Mesendoderm (in vitro differentiated cells): ENCODE results near the gene PLCB4.

Experiments
- DNase-seq: peaks from one replicate; pipeline ENCODE4 v3.0.0; 2013
- H2AK5ac ChIP-seq: 2 replicates; pipeline ENCODE4 v1.6.1; 2013; ENCODE audit warnings: low read length, inconsistent platforms
- H2BK120ac ChIP-seq: 2 replicates; pipeline ENCODE4 v1.6.1; 2013; ENCODE audit warnings: low read depth, mild to moderate bottlenecking, low read length, moderate library complexity, mixed read lengths
- H2BK15ac ChIP-seq: replicated peaks from 2 replicates; pipeline ENCODE4 v1.6.1; 2013; ENCODE audit warnings: low read depth, mild to moderate bottlenecking, moderate library complexity
- H2BK5ac ChIP-seq: 2 replicates; pipeline ENCODE4 v1.6.1; 2013; ENCODE audit warnings: low read length, inconsistent platforms
- H3K18ac ChIP-seq: 2 replicates; pipeline ENCODE4 v1.6.1; 2013; ENCODE audit warnings: mild to moderate bottlenecking, low read length, mixed read lengths
- H3K23ac ChIP-seq: one replicate; pipeline ENCODE4 v1.6.1; 2013; ENCODE audit warnings: low read length
- H3K27ac ChIP-seq: 2 replicates; pipeline ENCODE4 v1.5.1; 2013; ENCODE audit warnings: low read depth, mild to moderate bottlenecking, inconsistent platforms, low read length, moderate library complexity
- H3K27me3 ChIP-seq: 2 replicates; pipeline ENCODE4 v1.6.1; 2013; ENCODE audit warnings: low read length, control low read depth, mild to moderate bottlenecking, inconsistent platforms; ENCODE audit not compliant: insufficient read depth, poor library complexity
- H3K36me3 ChIP-seq: 2 replicates; pipeline ENCODE4 v1.6.1; 2013; ENCODE audit warnings: low read length, inconsistent platforms; ENCODE audit not compliant: control insufficient read depth, insufficient read depth
- H3K4ac ChIP-seq: one replicate; pipeline ENCODE4 v1.6.1; 2013; ENCODE audit warnings: low read depth, mild to moderate bottlenecking, low read length, moderate library complexity
- H3K4me1 ChIP-seq: 2 replicates; pipeline ENCODE4 v1.6.1; 2013; ENCODE audit warnings: low read depth, low read length, inconsistent platforms; ENCODE audit not compliant: control insufficient read depth
- H3K4me2 ChIP-seq: 2 replicates; pipeline ENCODE4 v1.6.1; 2013; ENCODE audit warnings: low read length
- H3K4me3 ChIP-seq: 2 replicates; pipeline ENCODE4 v1.5.1; 2013; ENCODE audit warnings: mild to moderate bottlenecking, low read length
- H3K56ac ChIP-seq: one replicate; pipeline ENCODE4 v1.6.1; 2013; ENCODE audit warnings: low read length
- H3K79me1 ChIP-seq: 2 replicates; pipeline ENCODE4 v1.6.1; 2013; ENCODE audit warnings: low read length, inconsistent platforms
- H3K79me2 ChIP-seq: 2 replicates; pipeline ENCODE4 v1.6.1; 2013; ENCODE audit warnings: mild to moderate bottlenecking, low read length; ENCODE audit not compliant: control insufficient read depth, insufficient read depth
- H3K9ac ChIP-seq: 2 replicates; pipeline ENCODE4 v1.6.1; 2013; ENCODE audit warnings: low read length, inconsistent platforms
- H4K5ac ChIP-seq: one replicate; pipeline ENCODE4 v1.6.1; 2013; ENCODE audit warnings: low read length
- H4K8ac ChIP-seq: one replicate; pipeline ENCODE4 v1.6.1; 2013; ENCODE audit warnings: low read depth, mild to moderate bottlenecking, control low read depth, low read length, moderate library complexity
- WGBS: extraction: QIAGEN DNeasy Blood & Tissue Kit; methylation state at CpG from one replicate; pipeline ENCODE4 v1.1.7; 2013; ENCODE audit warnings: low lambda C conversion rate, missing lambda C conversion rate; ENCODE audit not compliant: insufficient coverage; ENCODE audit errors: extremely low coverage; 5-methylcytosine and 5-hydroxymethylcytosine counted together

The PLCB4 gene

GRCh38 chr20:9129756-9130155, 60.9 kb downstream of the PLCB4 start:
- H3K4me1 ChIP-seq, result no peaks in the 10 kb centered on the region

GRCh38 chr20:9130521-9130920, 61.6 kb downstream of the PLCB4 start:
- H3K27ac ChIP-seq, result no peak overlapping the region
- H3K36me3 ChIP-seq, result no peaks in the 10 kb centered on the region
- H3K79me1 ChIP-seq, result peaks cover 5% of the 10 kb centered on the region
- H3K9ac ChIP-seq, result no peak overlapping the region
- no peak overlapping the region for H3K23ac ChIP-seq
- no peak overlapping the region for H4K5ac ChIP-seq
- H3K4me1 ChIP-seq, result no peaks in the 10 kb centered on the region
- no peak overlapping the region for H3K18ac ChIP-seq
- H3K4me3 ChIP-seq, result no peak overlapping the region
- H3K4ac ChIP-seq, result no peak overlapping the region
- whole genome bisulfite sequencing, result no CpG with 5 or more reads among the region's 1 CpG
- no peaks in the 10 kb centered on the region for H3K27me3 ChIP-seq
- no peak overlapping the region for H2BK5ac ChIP-seq
- H3K56ac ChIP-seq, result no peak overlapping the region
- H2AK5ac ChIP-seq, result no peak overlapping the region
- no peak overlapping the region for H2BK15ac ChIP-seq
- no peak overlapping the region for H4K8ac ChIP-seq
- no peaks in the 10 kb centered on the region for H3K79me2 ChIP-seq
- no peak overlapping the region for H3K4me2 ChIP-seq
- no peak for DNase-seq
- H2BK120ac ChIP-seq, result no peak overlapping the region

More at GRCh38 chr20:9129756-9130155, 60.9 kb downstream of the PLCB4 start:
- Histone ChIP-seq H3K4me3 (no peak overlapping the region), H3K27ac (no peak overlapping the region), H3K9ac (no peak overlapping the region), H3K79me1 (peaks cover 5% of the 10 kb centered on the region), H2AK5ac (no peak overlapping the region), H3K23ac (no peak overlapping the region), H2BK5ac (no peak overlapping the region), H4K8ac (no peak overlapping the region), H4K5ac (no peak overlapping the region), H3K79me2 (no peaks in the 10 kb centered on the region), H3K4ac (no peak overlapping the region), H3K27me3 (no peaks in the 10 kb centered on the region), H3K56ac (no peak overlapping the region), H3K4me2 (no peak overlapping the region), H3K18ac (no peak overlapping the region), H2BK120ac (no peak overlapping the region), H2BK15ac (no peak overlapping the region), H3K36me3 (no peaks in the 10 kb centered on the region)
- WGBS, result 100% methylated on average over 1 of the region's 3 CpGs
- DNase-seq, result no peak

- Histone ChIP-seq H3K36me3 (no peaks in the 10 kb centered on the region), H2BK5ac (no peak overlapping the region), H4K5ac (no peak overlapping the region), H3K4me3 (no peak overlapping the region), H3K27ac (no peak overlapping the region), H3K9ac (no peak overlapping the region), H3K18ac (no peak overlapping the region), H3K56ac (no peak overlapping the region), H3K27me3 (no peaks in the 10 kb centered on the region), H4K8ac (no peak overlapping the region), H3K4ac (no peak overlapping the region), H2AK5ac (no peak overlapping the region), H3K79me1 (peaks cover 5% of the 10 kb centered on the region), H3K4me1 (no peaks in the 10 kb centered on the region), H2BK120ac (no peak overlapping the region), H3K4me2 (no peak overlapping the region), H2BK15ac (no peak overlapping the region), H3K79me2 (no peaks in the 10 kb centered on the region), H3K23ac (no peak overlapping the region)
- no peak for DNase-seq
- no CpG with 5 or more reads among the region's 3 CpGs for WGBS
These were observed 63.0 kb downstream of the PLCB4 start for GRCh38 chr20:9131841-9132240.

GRCh38 chr20:9134346-9134745, 65.5 kb downstream of the PLCB4 start:
- Histone ChIP-seq H3K4me1 (no peaks in the 10 kb centered on the region), H4K5ac (no peak overlapping the region), H2BK15ac (no peak overlapping the region), H2BK120ac (no peak overlapping the region), H3K79me2 (no peaks in the 10 kb centered on the region), H3K23ac (no peak overlapping the region), H3K27ac (no peak overlapping the region), H3K56ac (no peak overlapping the region), H3K4ac (no peak overlapping the region), H4K8ac (no peak overlapping the region), H3K79me1 (peaks cover 5% of the 10 kb centered on the region), H2BK5ac (no peak overlapping the region), H3K9ac (no peak overlapping the region), H3K27me3 (no peaks in the 10 kb centered on the region), H3K36me3 (no peaks in the 10 kb centered on the region), H3K4me3 (no peak overlapping the region), H3K18ac (no peak overlapping the region), H2AK5ac (no peak overlapping the region), H3K4me2 (no peak overlapping the region)
- no CpG with 5 or more reads among the region's 2 CpGs for WGBS
- no peak for DNase-seq

DNA sequence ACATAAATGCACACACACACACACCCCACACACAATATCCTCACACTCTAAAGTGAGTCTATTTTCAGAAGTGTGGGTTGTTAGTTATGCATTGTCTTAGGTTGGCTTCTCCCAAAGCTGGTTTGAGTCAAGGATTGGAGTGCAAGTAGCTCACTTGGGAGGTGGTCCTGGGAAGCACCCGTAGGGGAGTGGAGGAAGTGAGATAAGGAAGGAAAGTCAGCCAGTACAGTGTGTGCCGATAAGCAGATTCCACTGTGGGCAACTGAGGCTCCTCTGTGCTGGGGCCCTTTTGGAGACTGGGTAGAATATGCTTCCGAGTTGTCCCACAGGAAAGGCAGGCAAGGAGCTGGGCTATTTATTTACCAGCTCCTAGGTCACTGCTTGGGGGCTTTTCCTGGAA, 67.2 kb downstream of the PLCB4 start:
- DNase-seq, result no peak
- H2BK15ac ChIP-seq, result no peak overlapping the region
- H4K5ac ChIP-seq, result no peak overlapping the region
- no peak overlapping the region for H2BK5ac ChIP-seq
- H3K79me1 ChIP-seq, result peaks cover 5% of the 10 kb centered on the region
- no peak overlapping the region for H3K4me2 ChIP-seq
- H3K27me3 ChIP-seq, result no peaks in the 10 kb centered on the region
- H3K9ac ChIP-seq, result no peak overlapping the region
- H3K79me2 ChIP-seq, result no peaks in the 10 kb centered on the region
- no peak overlapping the region for H3K4me3 ChIP-seq
- no peak overlapping the region for H4K8ac ChIP-seq
- peaks cover 2% of the 10 kb centered on the region for H3K4me1 ChIP-seq
- no peaks in the 10 kb centered on the region for H3K36me3 ChIP-seq
- H3K18ac ChIP-seq, result no peak overlapping the region
- H2AK5ac ChIP-seq, result no peak overlapping the region
- H3K23ac ChIP-seq, result no peak overlapping the region
- WGBS, result no CpG with 5 or more reads among the region's 3 CpGs
- H3K27ac ChIP-seq, result no peak overlapping the region
- H2BK120ac ChIP-seq, result no peak overlapping the region
- no peak overlapping the region for H3K56ac ChIP-seq
- no peak overlapping the region for H3K4ac ChIP-seq

GRCh38 chr20:9137001-9137400, 68.1 kb downstream of the PLCB4 start:
- Histone ChIP-seq H3K9ac (no peak overlapping the region), H3K4ac (no peak overlapping the region), H4K5ac (no peak overlapping the region), H3K4me3 (no peak overlapping the region), H3K23ac (no peak overlapping the region), H3K4me1 (peaks cover 2% of the 10 kb centered on the region), H2BK15ac (no peak overlapping the region), H3K56ac (no peak overlapping the region), H2AK5ac (no peak overlapping the region), H3K27ac (no peak overlapping the region), H3K36me3 (no peaks in the 10 kb centered on the region), H2BK5ac (no peak overlapping the region), H3K27me3 (no peaks in the 10 kb centered on the region), H3K18ac (no peak overlapping the region), H3K79me1 (peaks cover 7% of the 10 kb centered on the region), H3K4me2 (no peak overlapping the region), H2BK120ac (no peak overlapping the region), H4K8ac (no peak overlapping the region), H3K79me2 (no peaks in the 10 kb centered on the region)
- no CpG with 5 or more reads among the region's 7 CpGs for WGBS
- no peak for DNase-seq
